Prostate gland (tissue), 2 donors: ENCODE measurements around the gene WDFY1. TPM values are rescaled to one million over a fixed set of nuclear protein-coding genes. Genes with fewer than 3 reads are reported as not detected.

Experiments used
- DNase-seq: peaks from one replicate; pipeline ENCODE4 v3.0.0-alpha.2; 2019; ENCODE audit warnings: low spot score
- H3K27ac ChIP-seq, 2 donors: fragments of 200-600 bp; sonication (generic); 2 replicates each; pipeline ENCODE4 v1.5.1; 2017 to 2019
- H3K27me3 ChIP-seq: fragments of 200-600 bp; sonication (generic); replicated peaks from 2 replicates; pipeline ENCODE4 v1.5.1; 2019; ENCODE audit not compliant: insufficient read depth
- H3K36me3 ChIP-seq, 2 donors: fragments of 200-600 bp; sonication (generic); 1 replicate in 1 of 2; 2 replicates in 1 of 2; pipeline versions ENCODE4 v1.5.1 to v1.8.1; 2017 to 2019
- H3K4me1 ChIP-seq: fragments of 200-600 bp; sonication (generic); replicated peaks from 2 replicates; pipeline ENCODE4 v1.5.1; 2019
- H3K4me3 ChIP-seq, 2 donors: fragments of 200-600 bp; sonication (generic); 2 replicates each; pipeline ENCODE4 v1.5.1; 2017 to 2019
- H3K9me3 ChIP-seq: fragments of 200-600 bp; sonication (generic); 2 replicates; pipeline ENCODE4 v1.5.1; 2017
- CTCF ChIP-seq, 4 experiments: fragments of 200-600 bp in 2 of 4; fragments of 450-650 bp in 2 of 4; sonication (generic) in 2 of 4; IDR thresholded peaks; 1 replicate in 3 of 4; 2 replicates in 1 of 4; pipeline ENCODE4 v1.5.1; 2016 to 2019; ENCODE audit warnings: antibody characterized with exemption in 4 of 4, mild to moderate bottlenecking in 2 of 4, moderate library complexity in 2 of 4
- POLR2A ChIP-seq: fragments of 450-650 bp; IDR thresholded peaks from one replicate; pipeline ENCODE4 v1.6.1; 2016; ENCODE audit warnings: antibody characterized with exemption, mild to moderate bottlenecking
- POLR2AphosphoS5 ChIP-seq: sonication (generic); formaldehyde crosslinking; IDR thresholded peaks from one replicate; pipeline ENCODE4 v1.6.1; 2017; ENCODE audit warnings: antibody characterized with exemption
- WGBS: methylation state at CpG from one replicate; pipeline ENCODE4 v1.1.5; 2018; 5-methylcytosine and 5-hydroxymethylcytosine counted together
- intact Hi-C: fragments of 100-400 bp; cut with DNase I; formaldehyde crosslinking; loops from one replicate; pipeline ENCODE4 v1.14.2; 2022
- total RNA-seq, 2 donors: library from RNA; depleted of rRNA; stranded (reverse); fragments of >200 nt; gene quantifications; one replicate each; pipeline ENCODE4 v1.1.0, GENCODE V29; 2016

The WDFY1 gene
- total RNA-seq, 2 donors from 2014 or later: 38.8 to 42.9 TPM

GRCh38 chr2:223937535-223937934 is 7.6 kb downstream of the WDFY1 start:
- TF ChIP-seq POLR2A: no peak
- no peak for TF ChIP-seq POLR2AphosphoS5
- TF ChIP-seq CTCF (IDR thresholded peaks at IDR 0.05): no peak
- no peaks in the 10 kb centered on the region for H3K9me3 ChIP-seq
- DNase-seq: no peak
- no peaks in the 10 kb centered on the region for H3K27me3 ChIP-seq
- intact Hi-C loops: no loop called here
- H3K36me3 ChIP-seq: no peaks in the 10 kb centered on the region
- H3K27ac ChIP-seq: no peak overlapping the region
- no peak overlapping the region for H3K4me3 ChIP-seq
- WGBS: 3% methylated on average over 1 of the region's 1 CpG
- peaks cover 4% of the 10 kb centered on the region for H3K4me1 ChIP-seq

GRCh38 chr2:223936862-223937326 is 8.2 kb downstream of the WDFY1 start:
- no peaks in the 10 kb centered on the region for H3K27me3 ChIP-seq
- TF ChIP-seq POLR2A (no peak), POLR2AphosphoS5 (no peak), CTCF (IDR thresholded peaks at IDR 0.05) (no peak)
- H3K4me3 ChIP-seq: no peak overlapping the region
- no peaks in the 10 kb centered on the region for H3K36me3 ChIP-seq
- 76% methylated on average over 5 of the region's 5 CpGs for WGBS
- peak overlapping the region in 1 of 2 donors; percentile 8 for H3K27ac ChIP-seq
- DNase-seq: no peak
- peaks cover 4% of the 10 kb centered on the region for H3K4me1 ChIP-seq
- H3K9me3 ChIP-seq: no peaks in the 10 kb centered on the region
- intact Hi-C loops: no loop called here

GRCh38 chr2:223935459-223936125 is 9.5 kb downstream of the WDFY1 start:
- TF ChIP-seq POLR2AphosphoS5 (no peak), CTCF (IDR thresholded peaks at IDR 0.05) (no peak), POLR2A (no peak)
- no peak overlapping the region for H3K4me3 ChIP-seq
- H3K36me3 ChIP-seq: no peaks in the 10 kb centered on the region
- intact Hi-C loops: no loop called here
- H3K27me3 ChIP-seq: no peaks in the 10 kb centered on the region
- DNase-seq: no peak
- H3K4me1 ChIP-seq: peaks cover 4% of the 10 kb centered on the region
- H3K9me3 ChIP-seq: no peaks in the 10 kb centered on the region
- H3K27ac ChIP-seq: no peak overlapping the region

- WGBS: 79% methylated on average over 6 of the region's 6 CpGs
- H3K4me1 ChIP-seq: peaks cover 4% of the 10 kb centered on the region
- TF ChIP-seq POLR2A: no peak
- no peak for TF ChIP-seq CTCF (IDR thresholded peaks at IDR 0.05)
- TF ChIP-seq POLR2AphosphoS5: no peak
- no peak for DNase-seq
- H3K27me3 ChIP-seq: no peaks in the 10 kb centered on the region
- intact Hi-C loops: no loop called here
- no peaks in the 10 kb centered on the region for H3K9me3 ChIP-seq
- H3K27ac ChIP-seq: no peak overlapping the region
- no peaks in the 10 kb centered on the region for H3K36me3 ChIP-seq
- no peak overlapping the region for H3K4me3 ChIP-seq
Observed at GRCh38 chr2:223934870-223935269, 10.3 kb downstream of the WDFY1 start.
